Measurements from ENCODE around the gene DACH1.

DNA sequence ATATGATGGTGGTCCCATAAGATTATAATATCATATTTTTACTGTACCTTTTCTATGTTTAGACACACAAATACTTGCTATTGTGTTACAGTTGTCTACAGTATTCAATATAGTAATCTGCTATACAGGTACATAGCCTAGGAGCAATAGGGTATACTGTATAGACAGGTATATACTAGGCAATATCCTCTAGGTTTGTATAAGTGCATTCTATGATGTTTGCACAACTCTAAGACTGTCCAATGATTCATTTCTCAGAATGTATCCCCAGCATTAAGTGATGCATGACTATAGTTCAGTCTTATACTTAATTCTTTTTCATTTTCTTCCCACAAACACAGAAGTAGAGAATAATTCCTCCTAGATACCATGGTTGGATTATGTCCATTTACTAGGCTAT lies 383.3 kb downstream of the DACH1 start:
- no peak for TF ChIP-seq CTCF (IDR thresholded peaks at IDR 0.05; ENCODE audit: low read depth, low read length)
- no peak for TF ChIP-seq POLR2A (IDR thresholded peaks at IDR 0.05; ENCODE audit: extremely low read depth, insufficient read length)

Measured in NB4 (cell line).